OCI-LY1 (cell line): Measurements from ENCODE around the gene GSTM1.
"Not testable (repeated sequence)": the region's sequence is repeated elsewhere in the genome, so short reads cannot be mapped to it uniquely, and the experiment has no call there.

Source experiments
- CTCF ChIP-seq: fragments of 200-600 bp; sonication (generic), shearing (Covaris generic); IDR thresholded peaks from 2 replicates; pipeline ENCODE4 v1.5.1; 2017; ENCODE audit warnings: mild to moderate bottlenecking, antibody characterized with exemption, low read length, moderate library complexity, mixed read lengths
- EZH2 ChIP-seq: fragments of 200-600 bp; sonication (generic), shearing (Covaris generic); IDR thresholded peaks from 2 replicates; pipeline ENCODE4 v1.8.0; 2017; ENCODE audit warnings: borderline replicate concordance, mixed run types, mild to moderate bottlenecking, antibody characterized with exemption, low read length, moderate library complexity, mixed read lengths

- not testable (repeated sequence) for TF ChIP-seq CTCF, EZH2
Observed at GRCh38 chr1:109702940-109703339, 15.3 kb downstream of the GSTM1 start.
